Dedifferentiated amniotic fluid mesenchymal stem cell (primary cell): ENCODE data around the gene FAM9C.
A peak's percentile ranks its signal among the peaks of the same experiment; 100 is the strongest.
"Not testable (repeated sequence)": the region's sequence is repeated elsewhere in the genome, so short reads cannot be mapped to it uniquely, and the experiment has no call there.

ENCODE experiments used
- DNase-seq: peaks from one replicate; pipeline ENCODE4 v3.0.0-alpha.2; 2016; ENCODE audit errors: extremely low spot score

Gene FAM9C

GRCh38 chrX:13043138-13043537 is 1.3 kb downstream of the FAM9C start:
- no peak for DNase-seq

GRCh38 chrX:13036896-13037295 is 7.5 kb downstream of the FAM9C start:
- no peak for DNase-seq

GRCh38 chrX:13033193-13033592 is 11.2 kb downstream of the FAM9C start:
- no peak for DNase-seq

- DNase-seq, result no peak
Observed at GRCh38 chrX:13029887-13030771, 14.3 kb downstream of the FAM9C start.

- no peak for DNase-seq
Observed at GRCh38 chrX:13029637-13029886, 14.9 kb downstream of the FAM9C start.

GRCh38 chrX:13028871-13029636 is 15.4 kb downstream of the FAM9C start:
- peak; percentile 31 for DNase-seq

GRCh38 chrX:13026877-13027652 is 17.4 kb downstream of the FAM9C start:
- DNase-seq, result no peak

GRCh38 chrX:13024986-13025385 is 19.4 kb downstream of the FAM9C start:
- DNase-seq, result no peak

- DNase-seq, result no peak
Observed at GRCh38 chrX:13023979-13024378, 20.4 kb downstream of the FAM9C start.

- no peak for DNase-seq
Observed at GRCh38 chrX:13023567-13023966, 20.9 kb downstream of the FAM9C start.

GRCh38 chrX:13022926-13023325 is 21.5 kb downstream of the FAM9C start:
- no peak for DNase-seq

- not testable (repeated sequence) for DNase-seq
Observed at GRCh38 chrX:13016731-13017130, 27.7 kb downstream of the FAM9C start.

- no peak for DNase-seq
Observed at GRCh38 chrX:13015536-13016236, 28.7 kb downstream of the FAM9C start.

- DNase-seq, result no peak
Observed at GRCh38 chrX:13014111-13015096, 30.0 kb downstream of the FAM9C start.

- no peak for DNase-seq
Observed at GRCh38 chrX:13013363-13014110, 30.9 kb downstream of the FAM9C start.

GRCh38 chrX:13010546-13010945 is 33.9 kb downstream of the FAM9C start:
- no peak for DNase-seq

- peak; percentile 56 for DNase-seq
Observed at GRCh38 chrX:13009844-13010243, 34.6 kb downstream of the FAM9C start.

- DNase-seq, result no peak
Observed at GRCh38 chrX:13009273-13009672, 35.1 kb downstream of the FAM9C start.

GRCh38 chrX:13008851-13009250 is 35.6 kb downstream of the FAM9C start:
- no peak for DNase-seq

- DNase-seq, result no peak
Observed at GRCh38 chrX:13008189-13008533, 36.3 kb downstream of the FAM9C start.
